Measurements from ENCODE around the gene DNASE1L3.

DNA sequence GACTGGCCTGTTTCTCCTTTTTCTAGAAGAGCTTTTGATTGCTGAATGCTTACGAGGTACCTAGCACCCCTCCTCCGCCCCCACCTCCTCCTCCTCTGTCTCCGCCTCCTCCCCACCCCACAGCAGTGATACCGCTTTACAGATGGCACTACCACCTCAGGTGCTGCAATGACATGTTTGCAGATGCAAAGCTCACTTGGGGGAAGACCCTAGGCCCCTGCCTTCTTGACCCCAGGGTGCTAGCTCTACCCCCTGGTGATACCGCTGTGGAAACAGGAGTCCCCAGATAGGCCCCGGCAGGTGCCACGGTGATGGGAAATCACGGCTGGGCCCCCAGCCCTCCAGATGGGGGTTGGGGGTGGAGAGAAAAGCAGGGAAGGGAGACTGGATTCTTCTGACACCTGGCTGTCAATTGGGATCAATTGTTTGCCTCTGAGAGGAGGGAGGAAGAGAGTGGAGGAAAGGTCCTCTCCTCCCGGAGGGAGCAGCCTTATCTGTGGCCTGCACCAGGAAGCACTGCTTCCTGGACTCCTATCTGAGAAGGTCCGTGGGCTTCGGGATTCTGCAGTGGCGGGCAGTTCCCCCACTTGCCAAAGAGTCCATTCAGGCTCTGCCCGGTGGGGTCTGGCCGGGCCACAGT, 37.6 kb downstream of the DNASE1L3 start:
- TF ChIP-seq, protein P1, sequence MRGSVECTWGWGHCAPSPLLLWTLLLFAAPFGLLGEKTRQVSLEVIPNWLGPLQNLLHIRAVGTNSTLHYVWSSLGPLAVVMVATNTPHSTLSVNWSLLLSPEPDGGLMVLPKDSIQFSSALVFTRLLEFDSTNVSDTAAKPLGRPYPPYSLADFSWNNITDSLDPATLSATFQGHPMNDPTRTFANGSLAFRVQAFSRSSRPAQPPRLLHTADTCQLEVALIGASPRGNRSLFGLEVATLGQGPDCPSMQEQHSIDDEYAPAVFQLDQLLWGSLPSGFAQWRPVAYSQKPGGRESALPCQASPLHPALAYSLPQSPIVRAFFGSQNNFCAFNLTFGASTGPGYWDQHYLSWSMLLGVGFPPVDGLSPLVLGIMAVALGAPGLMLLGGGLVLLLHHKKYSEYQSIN (CRISPR knock-in tag; IDR thresholded peaks at IDR 0.05; ENCODE audit: borderline replicate concordance), result no peak
- peak in 1 of 2 experiments; percentile 50; a peak in 1 of 4 replicates for TF ChIP-seq POLR2A (IDR thresholded peaks at IDR 0.05; ENCODE audit: insufficient read depth in 1 of 2, low read depth in 2 of 2, low read length in 2 of 2)
- TF ChIP-seq, protein P2, sequence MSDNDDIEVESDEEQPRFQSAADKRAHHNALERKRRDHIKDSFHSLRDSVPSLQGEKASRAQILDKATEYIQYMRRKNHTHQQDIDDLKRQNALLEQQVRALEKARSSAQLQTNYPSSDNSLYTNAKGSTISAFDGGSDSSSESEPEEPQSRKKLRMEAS (IDR thresholded peaks at IDR 0.05), result peak; percentile 56; the same call in 1 of the 2 replicates
- TF ChIP-seq, protein P3, sequence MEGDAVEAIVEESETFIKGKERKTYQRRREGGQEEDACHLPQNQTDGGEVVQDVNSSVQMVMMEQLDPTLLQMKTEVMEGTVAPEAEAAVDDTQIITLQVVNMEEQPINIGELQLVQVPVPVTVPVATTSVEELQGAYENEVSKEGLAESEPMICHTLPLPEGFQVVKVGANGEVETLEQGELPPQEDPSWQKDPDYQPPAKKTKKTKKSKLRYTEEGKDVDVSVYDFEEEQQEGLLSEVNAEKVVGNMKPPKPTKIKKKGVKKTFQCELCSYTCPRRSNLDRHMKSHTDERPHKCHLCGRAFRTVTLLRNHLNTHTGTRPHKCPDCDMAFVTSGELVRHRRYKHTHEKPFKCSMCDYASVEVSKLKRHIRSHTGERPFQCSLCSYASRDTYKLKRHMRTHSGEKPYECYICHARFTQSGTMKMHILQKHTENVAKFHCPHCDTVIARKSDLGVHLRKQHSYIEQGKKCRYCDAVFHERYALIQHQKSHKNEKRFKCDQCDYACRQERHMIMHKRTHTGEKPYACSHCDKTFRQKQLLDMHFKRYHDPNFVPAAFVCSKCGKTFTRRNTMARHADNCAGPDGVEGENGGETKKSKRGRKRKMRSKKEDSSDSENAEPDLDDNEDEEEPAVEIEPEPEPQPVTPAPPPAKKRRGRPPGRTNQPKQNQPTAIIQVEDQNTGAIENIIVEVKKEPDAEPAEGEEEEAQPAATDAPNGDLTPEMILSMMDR (CRISPR knock-in tag; IDR thresholded peaks at IDR 0.05), result no peak; the same call in 1 of the 2 replicates
- no peak for TF ChIP-seq BHLHE40 (IDR thresholded peaks at IDR 0.05; ENCODE audit: low read length)
- no peak for TF ChIP-seq MEIS2 (CRISPR knock-in tag; IDR thresholded peaks at IDR 0.05)
- no peak for TF ChIP-seq ZFP37 (CRISPR knock-in tag; IDR thresholded peaks at IDR 0.05; ENCODE audit: borderline replicate concordance)
- TF ChIP-seq FOXP1 (IDR thresholded peaks at IDR 0.05), result no peak
- no peak for TF ChIP-seq FOXP1 (CRISPR knock-in tag; IDR thresholded peaks at IDR 0.05)
- TF ChIP-seq ZFP36L1 (CRISPR knock-in tag; IDR thresholded peaks at IDR 0.05), result no peak
- TF ChIP-seq ZC3H4 (CRISPR knock-in tag; IDR thresholded peaks at IDR 0.05; ENCODE audit: borderline replicate concordance), result no peak
